Transverse colon (tissue), 3 donors: ENCODE data around the gene PTPRS.

ENCODE experiments used
- CTCF ChIP-seq, 5 experiments: fragments of 200-600 bp in 3 of 5; fragments of 450-650 bp in 2 of 5; sonication (generic) in 3 of 5; IDR thresholded peaks; 1 replicate in 2 of 5; 2 replicates in 3 of 5; pipeline ENCODE4 v1.5.1; 2016 to 2017; ENCODE audit warnings: antibody characterized with exemption in 5 of 5, inconsistent platforms in 3 of 5, mild to moderate bottlenecking in 2 of 5, moderate library complexity in 1 of 5
- POLR2A ChIP-seq: fragments of 450-650 bp; IDR thresholded peaks from one replicate; pipeline ENCODE4 v1.6.1; 2016; ENCODE audit warnings: antibody characterized with exemption, mild to moderate bottlenecking, moderate library complexity

DNA sequence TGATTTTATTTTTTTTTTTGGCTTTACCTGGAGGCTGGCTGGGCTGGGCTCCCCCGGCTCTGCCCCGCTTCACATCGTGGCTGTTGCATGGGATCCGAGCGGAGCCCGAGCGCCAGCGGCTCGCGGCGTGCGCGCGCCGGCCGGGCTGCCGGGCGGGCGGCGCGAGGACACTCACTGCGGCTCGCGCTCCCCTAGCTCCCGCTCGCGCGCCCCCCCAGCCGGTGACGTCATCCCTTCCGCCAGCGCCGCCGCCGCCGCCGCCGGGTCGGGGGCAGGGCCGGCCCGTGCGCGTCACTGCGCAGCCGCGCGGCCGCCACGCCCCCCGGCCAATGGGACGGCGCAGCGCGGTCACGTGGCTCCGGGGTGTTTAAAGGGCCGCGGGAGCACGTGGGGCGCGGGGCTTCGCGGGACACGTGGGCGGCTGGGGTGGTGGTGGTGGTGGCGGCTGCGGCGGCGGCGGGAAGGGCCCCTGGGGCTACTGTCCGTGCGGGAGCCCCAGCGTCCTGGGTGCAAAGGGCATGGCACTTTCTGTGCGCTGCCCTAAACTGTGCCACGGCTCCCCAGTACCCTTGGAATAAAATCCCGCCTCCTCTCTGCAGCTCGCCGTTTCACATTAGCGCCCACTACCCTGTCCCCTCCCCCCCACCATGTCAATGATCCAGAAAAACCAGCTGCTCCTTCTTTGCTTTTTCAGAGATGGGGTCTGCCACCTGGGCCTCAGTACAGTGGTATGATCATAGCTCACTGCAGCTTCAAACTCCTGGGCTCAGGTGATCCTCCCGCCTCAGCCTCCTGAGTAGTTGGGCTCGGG lies at the start of gene PTPRS:
- no peak for TF ChIP-seq CTCF (IDR thresholded peaks at IDR 0.05)
- no peak for TF ChIP-seq POLR2A
